GM10248 (cell line): ENCODE results near the gene HS3ST5.
"Not testable (repeated sequence)": the region's sequence is repeated elsewhere in the genome, so short reads cannot be mapped to it uniquely, and the experiment has no call there.

Experiments used
- CTCF ChIA-PET: fragments of 300-600 bp; sonication (Branson Sonifier 250); formaldehyde crosslinking; extraction: SDS; loops from one replicate; lab custom pipeline; 2021; ENCODE audit warnings: antibody characterized with exemption; lab: Yijun Ruan, JAX
- POLR2A ChIA-PET: fragments of 350-650 bp; sonication (Branson Sonifier 250); formaldehyde crosslinking; extraction: SDS; loops from one replicate; lab custom pipeline; 2020; ENCODE audit warnings: antibody characterized with exemption; lab: Yijun Ruan, JAX
- DNase-seq: peaks from one replicate; pipeline ENCODE4 v3.0.0; 2012; ENCODE audit errors: extremely low spot score
- CTCF ChIP-seq: IDR thresholded peaks from 2 replicates; pipeline ENCODE4 v1.5.1; 2012; ENCODE audit warnings: mild to moderate bottlenecking, low read depth; ENCODE audit errors: extremely low read depth, missing control alignments, control extremely low read depth

Gene HS3ST5

GRCh38 chr6:114151064-114151690, 191.6 kb downstream of the HS3ST5 start:
- no peak for TF ChIP-seq CTCF
- DNase-seq = no peak
- ChIA-PET POLR2A (no interaction called here), CTCF (interaction anchor here (0.6 to 1.8 kb wide), 6 partner anchors 7 to 95 kb away, joined by 3 to 5 read pairs (median 3); no protein-coding TSS in a partner anchor)

GRCh38 chr6:114149182-114149581, 193.6 kb downstream of the HS3ST5 start:
- CTCF ChIA-PET, POLR2A ChIA-PET, DNase-seq: not testable (repeated sequence)

GRCh38 chr6:114144887-114145851, 197.7 kb downstream of the HS3ST5 start:
- ChIA-PET CTCF (interaction anchor here (1.0 to 1.3 kb wide), 2 partner anchors 12 to 19 kb away, joined by 3 read pairs; no protein-coding TSS in a partner anchor), POLR2A (no interaction called here)
- no peak for DNase-seq
- no peak for TF ChIP-seq CTCF

- POLR2A ChIA-PET = no interaction called here
- DNase-seq = no peak
- TF ChIP-seq CTCF = no peak
- CTCF ChIA-PET = interaction anchor here (0.8 to 1.9 kb wide), 4 partner anchors 10 to 81 kb away, joined by 3 to 4 read pairs (median 4); no protein-coding TSS in a partner anchor
Observed at GRCh38 chr6:114142258-114142657, 200.6 kb downstream of the HS3ST5 start.

DNA sequence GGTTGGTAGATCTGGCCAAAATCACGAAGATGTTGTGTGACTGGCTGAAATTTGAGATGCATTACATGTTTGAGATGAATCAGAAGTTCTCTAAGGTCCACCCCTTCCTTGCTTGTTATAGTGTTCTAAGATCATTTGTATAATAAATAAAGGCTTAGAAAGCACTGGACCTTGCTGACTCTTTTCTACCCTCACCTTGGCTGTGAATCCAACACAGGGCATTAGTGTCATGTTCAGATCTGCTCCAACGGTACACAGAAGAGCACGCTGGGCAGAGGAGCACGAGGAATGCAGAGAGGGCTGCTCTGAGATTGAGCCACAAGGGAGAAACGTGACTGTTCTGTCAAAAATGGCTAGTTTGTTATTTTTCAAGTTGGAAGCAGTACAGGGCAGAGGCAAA, 202.4 kb downstream of the HS3ST5 start:
- TF ChIP-seq CTCF = no peak
- DNase-seq = no peak
- CTCF ChIA-PET = no interaction called here
- POLR2A ChIA-PET = no interaction called here

DNA sequence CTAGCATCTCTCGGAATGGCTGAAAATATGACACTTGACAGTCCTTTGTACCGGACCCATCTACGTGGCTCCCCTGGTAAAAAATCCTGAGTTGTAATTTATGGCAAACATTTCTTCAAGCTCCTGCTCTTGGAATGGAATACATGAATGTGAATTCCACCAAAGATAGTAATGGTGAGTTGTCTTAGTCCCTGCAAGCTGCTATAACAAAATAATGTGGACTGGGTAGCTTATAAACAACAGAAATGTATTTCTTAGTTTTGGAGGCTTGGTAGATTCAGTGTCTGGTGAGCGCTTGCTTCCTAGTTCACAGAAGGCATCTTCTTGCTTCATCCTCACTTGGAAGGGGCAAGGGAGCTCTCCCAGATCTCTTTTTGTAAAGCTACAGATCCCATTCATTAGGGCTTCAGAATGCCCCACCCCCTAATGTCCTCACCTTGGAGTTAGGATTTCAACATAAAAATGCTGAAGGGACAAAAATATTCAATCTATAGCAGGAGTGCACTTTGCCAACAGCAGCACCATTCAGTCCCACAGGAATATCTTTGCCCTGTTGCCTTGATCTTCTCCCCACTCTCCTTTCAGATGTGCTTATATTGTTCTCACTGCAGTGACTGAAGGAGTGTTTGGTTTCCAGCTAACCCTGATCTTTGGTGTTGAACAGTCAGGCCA, 204.1 kb downstream of the HS3ST5 start:
- POLR2A ChIA-PET = no interaction called here
- CTCF ChIA-PET = interaction anchor here (1.2 to 1.5 kb wide), 2 partner anchors 15 to 30 kb away, joined by 3 read pairs; no protein-coding TSS in a partner anchor
- no peak for DNase-seq
- TF ChIP-seq CTCF = no peak
